Epithelial cell of proximal tubule (primary cell): ENCODE measurements around the gene LILRB5. TPM values are rescaled to one million over a fixed set of nuclear protein-coding genes. Genes with fewer than 3 reads are reported as not detected.

ENCODE experiments used
- DNase-seq: peaks from one replicate; pipeline ENCODE4 v3.0.0-alpha.2; 2011; ENCODE audit warnings: low read depth
- H3K4me3 ChIP-seq: 2 replicates; pipeline ENCODE4 v1.5.1; 2011; ENCODE audit warnings: low read depth, mild to moderate bottlenecking, low read length
- CTCF ChIP-seq: conservative IDR thresholded peaks from 2 replicates; pipeline ENCODE4 v1.5.1; 2012; ENCODE audit warnings: low read depth, mild to moderate bottlenecking, low read length
- total RNA-seq: library from RNA; depleted of rRNA; stranded (reverse); fragments of >200 nt; gene quantifications from 2 replicates; pipeline ENCODE4 v1.2.3, GENCODE V29; 2015

LILRB5 gene
- total RNA-seq, 1 donor from 2014 or later: not detected

GRCh38 chr19:54268936-54269335, 11.9 kb upstream of the LILRB5 start:
- no peak for DNase-seq
- H3K4me3 ChIP-seq: no peak overlapping the region
- no peak for TF ChIP-seq CTCF

GRCh38 chr19:54266133-54266532, 9.1 kb upstream of the LILRB5 start:
- DNase-seq: peak; percentile 9
- H3K4me3 ChIP-seq: no peak overlapping the region
- peak; percentile 86 for TF ChIP-seq CTCF

- DNase-seq: no peak
- no peak overlapping the region for H3K4me3 ChIP-seq
- no peak for TF ChIP-seq CTCF
These were observed 5.4 kb upstream of the LILRB5 start for GRCh38 chr19:54262470-54262869.

GRCh38 chr19:54262066-54262465, 5.0 kb upstream of the LILRB5 start:
- no peak for DNase-seq
- no peak for TF ChIP-seq CTCF
- no peak overlapping the region for H3K4me3 ChIP-seq

- no peak overlapping the region for H3K4me3 ChIP-seq
- DNase-seq: no peak
- no peak for TF ChIP-seq CTCF
These were observed 590 bp downstream of the LILRB5 start for GRCh38 chr19:54256250-54257115.

GRCh38 chr19:54255105-54255775, 1.8 kb downstream of the LILRB5 start:
- H3K4me3 ChIP-seq: no peak overlapping the region
- no peak for TF ChIP-seq CTCF
- no peak for DNase-seq
